Smooth muscle cell of the brain vasculature (primary cell): Measurements from ENCODE around the gene TBL1Y.
"Not testable (repeated sequence)": the region's sequence is repeated elsewhere in the genome, so short reads cannot be mapped to it uniquely, and the experiment has no call there.

Experiments used
- DNase-seq: peaks from one replicate; pipeline ENCODE4 v3.0.0-alpha.2; 2012; ENCODE audit warnings: low read depth, low spot score

Gene TBL1Y

DNA sequence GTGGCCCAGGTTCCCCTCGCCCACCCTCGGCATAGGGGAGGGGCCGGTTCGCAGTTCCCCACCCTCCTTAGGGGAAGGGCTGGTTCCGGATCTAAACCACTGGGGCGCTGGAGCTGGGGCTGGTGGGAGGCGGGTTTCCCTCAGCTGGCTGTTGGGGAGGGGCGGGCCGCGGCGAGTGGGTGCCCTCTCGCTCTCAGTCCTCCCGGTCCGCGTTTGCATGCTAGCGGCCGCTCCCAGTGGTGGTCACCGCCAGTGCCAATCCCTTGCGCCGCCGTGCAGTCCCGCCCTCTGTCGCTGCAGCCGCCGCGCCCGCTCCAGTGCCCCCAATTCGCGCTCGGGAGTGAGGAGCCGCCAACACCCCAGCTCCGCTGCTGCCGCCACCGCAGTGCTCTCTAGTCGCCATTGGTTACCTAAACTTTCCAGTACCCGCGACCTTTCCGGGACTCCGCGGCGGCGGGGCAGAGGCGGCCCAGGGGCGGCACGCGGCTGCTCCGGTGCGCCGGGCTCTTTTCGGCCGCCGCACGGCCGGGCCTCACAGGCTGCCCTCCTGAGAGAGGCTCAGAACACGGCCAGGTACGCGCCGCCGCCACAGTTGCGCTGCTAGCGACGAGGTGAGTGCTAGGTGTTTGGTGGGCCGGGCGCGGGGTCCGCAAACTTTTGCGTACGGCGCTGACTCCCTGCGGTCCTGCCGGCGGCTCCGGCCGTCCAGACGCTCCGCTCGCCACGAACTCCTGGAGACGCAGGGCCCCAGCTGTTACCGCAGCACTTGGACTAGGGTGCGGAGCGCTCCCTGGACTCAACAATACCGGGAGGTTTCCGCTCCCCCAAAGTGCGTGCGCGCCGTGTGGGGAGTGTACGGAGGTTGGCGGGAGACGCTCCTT, at the start of gene TBL1Y:
TSS of gene TBL1Y (plus strand) at position 326 of the 881 bp plus-strand sequence. CDS start 114,388 bp downstream, outside the sequence.
- no peak for DNase-seq

DNA sequence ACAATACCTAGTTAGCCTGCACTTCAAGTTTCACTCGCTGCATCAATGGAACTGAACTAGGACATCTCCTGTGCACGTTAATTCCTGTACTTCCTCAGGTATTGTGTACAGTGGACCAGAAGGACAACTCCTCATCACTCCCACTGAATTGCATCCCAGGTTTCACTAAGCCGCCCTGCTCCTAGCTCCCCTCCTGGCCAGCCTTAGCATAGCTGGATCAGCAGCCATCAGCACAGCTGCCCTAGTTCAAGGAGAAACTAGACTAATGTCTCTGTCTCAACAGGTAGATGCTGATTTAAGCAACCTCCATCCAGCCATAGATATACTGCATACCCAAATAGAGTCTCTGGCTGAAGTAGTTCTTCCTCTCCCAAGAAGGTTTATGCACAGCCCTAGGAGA, 16.0 kb upstream of the TBL1Y start:
- no peak for DNase-seq

DNA sequence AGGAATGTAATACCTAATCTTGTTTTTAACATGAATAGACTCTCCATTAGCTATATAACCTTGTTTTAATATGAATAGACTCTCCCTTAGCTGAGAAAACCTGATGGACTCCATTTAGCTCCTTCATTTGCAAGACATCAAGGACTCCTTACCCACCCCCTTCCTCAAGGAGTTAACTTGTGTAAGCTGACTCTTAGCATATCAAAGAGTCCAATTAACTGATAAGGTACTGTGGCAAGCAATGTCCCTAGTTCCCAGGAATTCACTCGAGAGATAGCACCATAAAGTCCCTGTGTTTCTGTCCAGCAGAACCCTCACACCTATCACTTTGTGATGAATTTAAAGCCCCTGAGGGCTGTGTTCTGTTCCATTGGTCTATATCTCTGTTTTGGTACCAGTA, 15.3 kb upstream of the TBL1Y start:
- no peak for DNase-seq

DNA sequence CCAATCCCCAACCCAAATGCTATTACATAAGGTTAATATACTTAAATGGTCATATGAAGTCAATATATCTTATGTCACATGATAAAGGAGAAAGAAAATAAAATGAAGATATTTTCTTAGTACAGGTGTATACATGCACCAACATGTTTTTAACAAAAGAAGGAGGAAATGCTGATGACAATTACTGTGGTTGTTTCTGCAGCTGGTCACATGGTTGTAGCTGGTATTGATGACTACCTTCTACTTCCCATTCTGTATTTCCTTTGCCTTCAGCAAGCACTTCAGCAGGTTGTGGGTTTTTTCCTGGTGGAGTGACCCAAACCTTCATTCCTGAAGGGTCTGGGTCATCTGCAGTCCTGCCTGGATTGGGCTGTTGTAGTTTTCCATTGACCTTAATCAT, 8.4 kb upstream of the TBL1Y start:
- not testable (repeated sequence) for DNase-seq

DNA sequence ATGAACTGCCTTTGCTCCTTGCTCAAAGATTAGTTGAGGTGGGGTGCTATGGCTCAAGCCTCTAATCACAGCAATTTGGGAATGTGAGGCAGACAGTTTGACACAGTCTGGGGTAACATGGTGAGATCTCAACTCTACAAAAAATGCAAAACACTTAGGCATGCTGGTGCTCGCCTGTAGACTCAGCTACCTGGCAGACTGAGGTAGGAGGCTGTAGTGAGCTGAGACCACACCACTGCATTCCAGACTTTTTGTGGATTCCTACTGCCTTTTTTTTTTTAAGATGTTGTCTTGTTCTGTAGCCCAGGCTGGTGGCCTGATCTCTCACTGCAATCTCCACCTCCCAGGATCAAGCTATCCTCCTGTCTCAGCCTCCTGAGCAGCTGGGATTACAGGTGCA, 2.9 kb upstream of the TBL1Y start:
- DNase-seq: no peak

DNA sequence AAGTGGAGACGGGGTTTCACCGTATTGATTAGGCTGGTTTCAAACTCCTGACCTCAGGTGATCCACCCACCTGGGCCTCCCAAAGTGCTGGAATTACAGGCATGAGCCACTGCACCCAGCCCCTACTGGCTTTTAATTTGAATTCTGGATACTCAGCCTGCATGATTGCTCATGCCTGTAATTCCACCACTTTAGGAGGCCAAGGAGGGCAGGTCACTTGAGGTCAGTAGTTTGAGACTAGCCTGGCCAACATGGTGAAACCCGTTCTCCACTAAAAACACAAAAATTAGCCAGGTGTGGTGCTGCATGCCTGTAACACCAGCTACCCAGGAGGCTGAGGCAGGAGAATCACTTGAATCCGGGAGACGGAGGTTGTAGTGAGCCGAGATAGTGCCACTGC, 2.5 kb upstream of the TBL1Y start:
- not testable (repeated sequence) for DNase-seq

DNA sequence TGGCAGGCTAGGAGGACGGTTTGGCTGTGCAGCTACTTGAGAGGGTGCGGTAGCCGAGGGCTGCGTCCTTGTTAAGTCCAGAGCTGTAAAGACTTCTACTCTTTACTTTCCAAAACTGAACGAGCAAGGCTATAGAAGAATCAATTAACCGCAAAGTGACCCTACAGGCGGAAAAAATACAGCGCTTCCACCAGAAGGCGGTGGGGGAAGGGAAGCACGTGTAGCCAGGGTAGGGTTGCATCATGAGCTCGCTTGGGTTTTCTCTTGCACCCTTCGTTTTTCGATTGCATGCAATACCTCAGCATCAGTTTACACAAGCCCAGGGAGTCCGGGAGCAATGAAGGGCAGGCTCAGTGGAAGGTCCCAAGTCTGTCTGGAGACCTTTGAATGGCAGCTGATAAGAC, 1.4 kb upstream of the TBL1Y start:
- no peak for DNase-seq

DNA sequence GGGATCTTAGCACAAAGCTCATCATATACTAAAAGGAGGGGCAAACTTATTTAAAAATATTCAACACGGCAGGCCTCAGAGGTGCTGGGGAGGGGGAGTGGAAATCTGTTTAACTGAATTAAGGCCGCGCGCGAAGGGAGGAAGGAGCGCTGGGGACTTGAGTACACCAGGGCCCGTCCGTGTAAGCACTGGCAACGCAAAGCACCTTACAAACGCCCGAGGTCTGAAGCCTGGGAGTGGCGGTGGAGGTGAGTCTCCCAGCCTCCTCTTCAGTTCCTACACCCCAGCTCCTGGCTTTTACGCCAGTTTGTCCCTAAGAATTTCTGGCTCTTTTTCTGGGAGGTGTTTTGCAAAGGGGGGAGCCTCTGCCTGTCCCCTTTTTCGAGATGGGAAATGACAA, 641 bp upstream of the TBL1Y start:
- DNase-seq: no peak

DNA sequence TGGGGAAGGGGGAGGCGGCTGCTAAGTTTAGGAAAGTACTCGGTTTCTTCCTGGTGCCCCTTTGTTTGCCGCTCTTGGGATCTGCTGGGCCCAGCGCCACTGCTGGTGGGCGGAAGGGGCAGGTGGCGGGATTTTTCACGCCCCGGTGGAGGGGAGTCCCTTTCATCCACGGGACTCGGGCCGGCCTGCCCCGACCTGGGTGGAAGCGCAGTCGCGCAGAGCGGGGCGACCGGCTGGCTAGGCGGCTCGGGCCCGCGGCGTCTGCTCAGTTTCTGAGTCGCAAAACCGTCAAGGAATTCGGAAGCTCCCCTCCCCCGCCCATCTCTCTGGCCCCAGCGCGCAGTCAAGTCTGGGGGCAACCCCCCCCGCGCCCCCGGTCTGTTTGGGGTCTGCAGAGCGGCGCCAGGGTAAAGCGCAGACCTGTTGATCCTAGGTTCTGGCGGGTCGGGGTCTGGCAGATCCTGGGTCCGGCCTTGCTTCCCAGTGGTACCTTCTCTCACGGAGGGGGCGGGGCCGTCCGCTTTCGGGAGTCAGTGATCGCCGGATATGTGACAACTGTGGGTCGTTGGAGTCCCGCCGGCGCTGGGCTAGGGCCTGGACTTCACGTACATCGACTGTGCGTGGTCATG, 870 bp downstream of the TBL1Y start, which contains the start of gene AMELY:
TSS of gene AMELY (minus strand) at position 500 of the 629 bp plus-strand sequence. CDS start 39,144 bp downstream, outside the sequence.
- no peak for DNase-seq

DNA sequence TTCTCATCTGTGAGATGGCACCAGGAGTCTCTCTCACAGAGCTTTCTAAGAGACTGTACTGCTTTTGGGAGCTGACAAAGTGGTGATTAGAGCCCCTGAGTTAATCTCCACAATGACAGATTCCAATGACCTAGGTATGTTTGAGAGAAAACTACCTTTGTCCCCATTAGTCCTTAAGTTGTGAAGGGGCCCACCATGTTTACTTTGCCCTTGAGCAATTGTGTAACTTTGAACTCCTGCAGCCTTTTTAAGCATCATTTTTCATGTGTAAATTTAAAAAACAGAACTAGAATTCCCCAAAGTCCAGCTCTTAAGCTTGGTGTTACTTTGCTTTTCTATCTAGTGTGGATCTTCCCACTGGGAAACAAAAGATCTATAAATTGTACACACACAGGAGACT, 2.9 kb downstream of the TBL1Y start:
- DNase-seq: no peak

DNA sequence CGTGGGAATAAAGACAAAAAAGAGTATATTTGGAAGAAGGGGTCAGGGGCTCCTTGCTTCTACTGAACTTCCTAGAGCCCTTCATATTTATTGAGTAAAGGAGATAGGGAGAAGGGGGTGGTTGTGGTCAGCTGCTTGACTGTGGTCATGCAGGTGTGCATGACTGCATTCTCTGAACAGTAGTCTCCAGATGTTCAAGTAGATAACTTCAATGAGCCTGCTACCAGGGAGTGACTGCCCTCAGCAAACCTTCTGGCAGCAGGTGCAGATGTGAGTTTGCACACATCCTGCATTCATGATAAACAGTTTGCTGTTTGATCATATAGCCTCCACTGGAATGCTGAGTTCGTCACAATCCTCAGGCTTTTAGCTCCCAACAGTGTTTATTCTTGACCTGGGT, 10.6 kb downstream of the TBL1Y start:
- no peak for DNase-seq

DNA sequence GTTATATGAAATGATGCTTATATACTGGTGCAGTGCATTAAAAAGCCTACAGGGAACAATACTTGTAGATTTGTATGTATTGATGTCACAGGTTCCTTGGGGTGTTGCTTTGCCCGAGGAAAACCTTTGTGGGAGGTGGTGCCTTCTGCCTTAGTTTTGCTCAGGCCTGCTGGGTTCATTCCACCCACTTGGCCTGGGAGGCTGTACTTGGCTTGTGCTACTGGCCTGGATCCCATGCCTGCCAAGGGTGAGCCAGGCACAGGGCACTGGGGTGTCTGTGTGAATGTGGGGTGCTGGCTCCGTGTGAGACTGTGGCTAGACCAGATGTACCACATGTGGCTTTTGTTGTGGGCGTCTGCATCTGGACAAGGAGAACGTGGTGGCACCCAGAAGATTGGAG, 17.8 kb downstream of the TBL1Y start:
- no peak for DNase-seq

DNA sequence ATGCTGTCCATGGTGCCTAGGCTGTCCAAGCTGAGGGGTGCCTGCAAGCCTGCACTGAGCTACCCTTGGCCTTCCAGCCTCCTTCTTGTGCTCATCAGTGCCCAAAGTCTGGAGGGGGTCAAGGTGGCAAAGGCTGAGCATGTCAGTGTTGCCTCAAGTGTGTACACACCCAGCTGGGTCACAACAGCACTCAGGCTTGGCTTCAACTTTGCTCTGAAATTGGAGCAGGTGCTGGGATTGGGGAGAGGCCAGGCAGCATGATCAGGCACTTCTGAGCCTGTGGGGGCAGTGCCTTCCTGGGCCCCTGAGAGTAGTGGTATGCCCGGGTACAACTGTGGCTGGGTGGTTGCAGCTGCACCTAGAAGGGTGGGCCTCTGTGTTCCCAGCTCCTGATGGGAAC, 18.7 kb downstream of the TBL1Y start:
- DNase-seq: no peak

DNA sequence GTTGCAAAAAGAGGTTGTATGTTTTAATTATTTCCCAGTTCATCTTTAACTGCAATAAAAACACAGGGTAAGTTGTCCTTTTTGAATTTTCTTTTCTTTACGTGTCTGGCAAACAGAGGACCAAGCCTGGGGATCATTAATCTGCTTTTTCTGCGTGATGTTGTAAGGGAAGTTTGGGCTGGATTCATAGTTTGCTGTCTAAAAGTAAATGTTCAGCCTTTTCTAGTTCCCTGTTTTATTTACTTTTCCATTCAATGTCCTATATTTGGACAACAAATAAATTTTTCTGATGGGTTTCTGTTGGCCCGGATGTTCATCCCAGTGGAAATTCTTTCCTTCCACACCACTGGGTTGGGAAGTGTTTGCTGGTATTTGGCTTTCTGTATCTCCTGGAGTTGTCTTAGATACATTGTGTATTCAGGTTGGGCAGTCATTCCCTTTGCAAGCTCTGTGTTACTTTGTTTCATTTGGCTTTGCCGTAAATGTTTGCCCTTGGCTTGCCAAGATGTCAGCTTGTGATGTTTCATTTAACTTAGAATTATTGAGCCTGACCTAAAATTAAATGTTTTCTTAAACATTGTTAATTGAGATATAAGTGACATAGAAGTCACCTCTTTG, 21.4 kb downstream of the TBL1Y start:
- no peak for DNase-seq

DNA sequence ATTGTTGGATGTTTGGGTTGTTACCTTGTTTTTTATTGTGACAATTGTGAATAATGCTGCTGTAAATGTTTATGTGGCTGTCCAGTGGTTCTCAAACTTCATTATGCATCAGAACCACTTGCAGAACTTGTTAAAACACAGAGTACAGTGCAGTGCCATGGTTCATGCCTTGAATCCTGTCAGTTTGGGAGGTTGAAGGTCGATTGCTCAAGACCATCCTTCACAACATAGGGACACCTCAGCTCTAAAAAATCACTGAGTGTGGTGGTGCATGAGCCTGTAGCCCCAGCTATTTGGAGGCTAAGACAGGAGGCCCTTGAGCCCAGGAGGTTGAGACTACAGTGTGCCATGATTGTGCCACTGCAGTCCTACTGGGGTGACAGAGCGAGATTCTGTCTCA, 25.0 kb downstream of the TBL1Y start:
- no peak for DNase-seq

DNA sequence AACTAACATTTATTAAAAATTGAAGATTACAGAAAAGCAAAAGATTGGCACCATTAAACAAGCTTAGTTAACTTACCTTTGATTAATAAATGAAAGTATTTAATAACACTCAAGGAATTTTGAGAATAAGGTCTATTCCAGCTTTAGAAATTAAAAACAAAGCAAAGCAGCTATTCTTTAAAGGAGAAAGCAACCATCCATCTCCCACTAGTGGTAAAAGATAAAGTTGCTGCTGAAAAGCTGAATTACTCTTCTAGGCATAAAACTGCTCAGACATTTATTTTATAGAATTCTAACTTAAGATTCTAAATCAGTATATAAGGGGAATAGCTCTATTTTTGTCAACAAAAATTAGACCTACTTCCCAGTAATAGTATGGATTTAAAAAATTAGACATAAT, 37.2 kb downstream of the TBL1Y start:
- DNase-seq: no peak

DNA sequence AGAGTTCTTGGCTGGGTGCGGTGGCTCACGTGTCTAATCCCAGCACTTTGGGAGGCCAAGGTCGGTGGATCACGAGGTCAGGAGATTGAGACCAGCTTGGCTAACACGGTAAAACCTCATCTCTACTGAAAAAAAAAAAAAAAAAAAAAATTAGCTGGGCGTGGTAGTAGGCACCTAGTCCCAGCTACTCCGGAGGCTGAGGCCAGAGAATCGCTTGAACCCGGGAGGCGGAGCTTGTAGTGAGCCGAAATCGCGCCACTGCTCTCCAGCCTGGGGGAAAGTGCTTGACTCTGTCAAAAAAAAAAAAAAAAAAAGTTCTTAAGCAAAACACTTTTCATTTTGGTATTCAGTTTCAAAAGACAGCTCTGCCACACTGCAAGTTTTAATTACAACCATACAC, 37.9 kb downstream of the TBL1Y start:
- DNase-seq: no peak

DNA sequence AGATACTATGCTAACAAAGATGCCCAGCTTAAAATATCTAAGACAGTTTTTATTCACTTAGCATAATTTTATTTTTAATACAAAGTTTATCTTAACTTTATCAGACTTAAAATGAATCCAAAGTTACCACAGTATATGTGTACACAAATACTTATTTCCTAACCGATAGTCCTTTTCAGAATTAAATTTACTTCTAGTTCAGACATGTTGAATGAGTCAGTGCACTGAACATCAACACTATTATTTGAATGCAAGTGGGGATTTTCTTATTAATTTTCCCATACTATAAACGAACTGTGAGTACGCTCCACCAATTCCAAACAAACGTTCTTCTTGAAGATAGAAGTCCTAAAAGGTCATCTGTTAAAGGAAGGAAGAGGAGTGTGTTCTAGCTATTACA, 39.5 kb downstream of the TBL1Y start:
- no peak for DNase-seq

DNA sequence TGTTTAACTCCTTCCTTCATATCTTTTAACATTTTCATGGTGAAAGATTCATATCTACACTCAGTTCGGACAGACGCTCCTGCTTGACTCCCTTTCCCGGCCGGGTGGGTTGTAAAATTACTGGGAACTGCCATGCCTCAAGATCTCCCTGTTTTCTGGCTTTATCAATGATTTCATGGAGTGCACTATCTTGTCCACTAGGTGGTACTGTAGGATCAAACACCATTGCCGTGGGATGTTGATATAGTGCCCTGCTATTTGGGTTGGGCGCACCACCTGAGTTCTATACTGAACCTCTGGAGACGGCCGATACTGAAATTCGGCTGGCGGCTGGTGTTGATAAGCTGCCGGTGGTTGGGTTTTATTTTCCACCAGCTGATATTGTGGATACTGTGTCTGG, 54.2 kb downstream of the TBL1Y start:
- no peak for DNase-seq

DNA sequence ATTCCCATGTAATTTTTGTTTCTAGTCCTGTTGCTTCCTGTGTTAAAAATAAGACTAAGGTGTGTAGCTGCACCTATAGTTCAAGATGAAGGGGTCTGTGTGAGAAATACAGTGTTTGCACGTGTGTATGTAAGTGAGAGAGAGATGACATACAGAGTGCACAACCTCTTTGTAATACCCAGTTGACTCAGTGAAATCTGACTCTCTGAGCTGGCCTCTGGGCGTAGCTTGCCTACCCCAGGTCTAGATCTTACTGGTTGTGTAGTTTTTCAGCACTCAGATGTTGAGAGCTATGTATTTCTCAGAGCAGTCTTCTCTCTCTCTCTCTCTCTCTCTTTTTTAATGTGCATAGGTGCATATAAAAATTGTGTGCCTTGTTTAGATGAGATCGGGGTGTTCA, 56.0 kb downstream of the TBL1Y start:
- no peak for DNase-seq

DNA sequence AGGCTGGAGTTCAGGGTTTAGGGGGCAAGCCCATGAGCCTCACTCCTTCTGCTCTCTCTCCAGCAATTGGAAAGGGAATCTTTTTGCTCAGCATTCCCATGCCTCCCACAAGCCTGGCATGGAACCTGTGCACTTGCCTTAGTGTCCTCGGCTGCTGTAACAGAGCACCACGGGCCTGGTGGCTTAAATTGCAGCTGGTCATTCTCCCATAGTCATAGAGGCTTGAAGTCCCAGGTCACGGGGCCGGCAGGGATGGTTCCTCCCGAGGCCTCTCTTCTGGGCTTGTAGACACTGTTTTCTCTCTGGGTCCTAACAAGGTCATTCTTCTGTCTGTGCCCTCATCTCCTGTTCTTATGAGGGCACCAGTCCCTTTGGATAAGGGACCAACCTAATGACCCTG, 57.2 kb downstream of the TBL1Y start:
- DNase-seq: no peak

DNA sequence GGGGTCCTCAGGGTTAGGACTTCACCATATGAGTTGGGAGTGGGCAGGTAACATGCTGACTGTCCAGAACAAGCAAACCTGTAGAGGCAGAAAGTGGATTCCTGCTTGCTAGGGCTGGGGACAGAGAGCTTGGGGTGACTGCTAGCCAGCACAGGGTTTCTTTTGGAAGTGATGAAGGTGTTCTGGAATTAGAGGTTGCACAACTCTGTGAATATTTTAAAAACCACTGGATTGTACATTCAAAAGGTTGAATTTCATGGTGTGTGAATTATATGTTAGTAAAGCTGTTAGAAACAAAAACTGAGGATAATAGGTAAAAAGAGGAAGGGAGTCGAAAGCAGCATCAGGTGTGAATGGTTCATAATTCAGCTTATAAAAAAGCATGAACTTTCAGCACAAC, 57.7 kb downstream of the TBL1Y start:
- DNase-seq: no peak
